ENCODE measurements around the gene TSEN34.

Gene TSEN34

DNA sequence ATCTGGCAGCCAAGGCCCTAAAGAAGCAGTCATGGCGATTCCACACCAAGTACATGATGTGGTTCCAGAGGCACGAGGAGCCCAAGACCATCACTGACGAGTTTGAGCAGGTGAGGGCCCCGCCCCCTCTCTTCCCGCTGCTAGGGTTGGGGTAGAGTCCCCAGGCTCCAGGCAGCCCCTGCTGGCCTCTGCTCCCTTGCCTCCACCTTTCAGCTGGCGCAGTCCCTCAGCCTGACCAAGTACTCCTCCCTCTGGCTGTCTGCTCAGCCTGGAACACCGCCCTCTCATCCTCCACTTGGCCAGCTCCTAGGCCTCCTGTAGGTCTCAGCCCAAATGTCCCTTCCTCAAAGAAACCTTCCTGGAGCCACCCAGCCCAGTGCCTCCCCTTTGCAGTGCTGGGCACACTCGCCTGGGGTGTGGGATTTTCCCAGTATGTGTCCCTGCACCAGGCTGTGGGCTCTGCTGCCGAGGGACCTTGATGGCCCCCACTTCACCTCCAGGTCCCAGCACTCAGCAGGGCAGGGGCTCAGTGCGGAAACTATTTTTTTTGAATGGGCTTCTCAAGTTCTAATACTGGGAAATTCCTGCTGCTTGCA lies 37.3 kb upstream of the TSEN34 start:
- no peaks in the 10 kb centered on the region for H3K27me3 ChIP-seq (replicated peaks; ENCODE audit: control insufficient read depth, insufficient read depth, low read length)
- H3K36me3 ChIP-seq (ENCODE audit: control insufficient read depth, insufficient read depth, low read length, severe bottlenecking): peaks cover 85% of the 10 kb centered on the region
- H3K4me1 ChIP-seq (ENCODE audit: control insufficient read depth, insufficient read depth, low read length): peaks cover 31% of the 10 kb centered on the region
- H3K4me3 ChIP-seq (ENCODE audit: low read length): peak overlapping the region; percentile 38
- H3K9me3 ChIP-seq (ENCODE audit: control insufficient read depth, low read length): no peaks in the 10 kb centered on the region
- no peak for DNase-seq (ENCODE audit: low read depth)
- H3K9ac ChIP-seq (ENCODE audit: low read length): peak overlapping the region; percentile 54

- no peaks in the 10 kb centered on the region for H3K9me3 ChIP-seq (ENCODE audit: control insufficient read depth, low read length)
- H3K36me3 ChIP-seq (ENCODE audit: control insufficient read depth, insufficient read depth, low read length, severe bottlenecking): peaks cover 75% of the 10 kb centered on the region
- H3K4me1 ChIP-seq (ENCODE audit: control insufficient read depth, insufficient read depth, low read length): peaks cover 33% of the 10 kb centered on the region
- no peak for DNase-seq (ENCODE audit: low read depth)
- H3K9ac ChIP-seq (ENCODE audit: low read length): no peak overlapping the region
- no peaks in the 10 kb centered on the region for H3K27me3 ChIP-seq (replicated peaks; ENCODE audit: control insufficient read depth, insufficient read depth, low read length)
- no peak overlapping the region for H3K4me3 ChIP-seq (ENCODE audit: low read length)
Measured at GRCh38 chr19:54154603-54155345, 36.3 kb upstream of the TSEN34 start.

DNA sequence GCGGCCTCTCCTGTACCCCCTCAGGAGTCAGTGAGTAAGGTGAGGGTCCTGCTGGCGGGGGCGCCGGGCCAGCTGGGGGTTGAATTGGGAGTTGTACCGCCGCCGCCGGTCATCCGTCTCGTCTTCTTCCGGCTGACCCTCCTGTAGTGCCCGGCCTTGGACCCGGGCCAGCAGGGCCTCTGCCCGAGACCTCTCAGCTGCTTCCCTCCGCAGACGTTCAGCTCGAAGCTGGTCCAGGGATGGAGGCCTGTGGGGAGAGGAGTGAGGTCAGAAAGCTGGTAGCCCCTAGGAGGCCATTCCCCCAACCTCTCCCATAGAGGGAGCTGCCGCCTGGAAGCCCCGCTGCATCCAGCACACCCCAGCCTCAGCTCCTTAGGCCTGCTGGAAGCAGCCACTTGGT lies 35.4 kb upstream of the TSEN34 start:
- Histone ChIP-seq H3K9ac (ENCODE audit: low read length) (no peak overlapping the region), H3K4me1 (ENCODE audit: control insufficient read depth, insufficient read depth, low read length) (peaks cover 39% of the 10 kb centered on the region), H3K36me3 (ENCODE audit: control insufficient read depth, insufficient read depth, low read length, severe bottlenecking) (peaks cover 70% of the 10 kb centered on the region), H3K4me3 (ENCODE audit: low read length) (no peak overlapping the region), H3K9me3 (ENCODE audit: control insufficient read depth, low read length) (no peaks in the 10 kb centered on the region), H3K27me3 (replicated peaks; ENCODE audit: control insufficient read depth, insufficient read depth, low read length) (no peaks in the 10 kb centered on the region)
- no peak for DNase-seq (ENCODE audit: low read depth)

DNA sequence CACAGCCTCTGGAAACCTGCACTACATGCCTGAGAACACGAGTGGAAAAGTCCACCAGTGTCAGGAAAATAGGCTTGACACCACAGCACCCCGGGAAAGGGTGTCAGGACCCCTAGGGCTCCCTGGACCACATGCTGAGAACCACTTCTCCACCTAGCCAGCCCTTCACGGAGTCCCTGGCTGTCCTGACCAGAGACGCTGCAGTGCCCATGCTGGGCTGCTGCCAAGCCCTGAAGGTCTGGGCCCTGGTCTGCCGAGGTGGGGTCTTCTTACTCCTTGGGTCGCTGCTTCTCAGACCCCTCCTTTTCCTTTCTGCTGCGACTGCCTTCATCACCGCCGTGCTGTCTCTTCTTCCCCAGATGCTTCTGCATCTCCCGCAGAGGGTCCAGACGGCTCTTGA lies 34.6 kb upstream of the TSEN34 start:
- H3K36me3 ChIP-seq (ENCODE audit: control insufficient read depth, insufficient read depth, low read length, severe bottlenecking): peaks cover 64% of the 10 kb centered on the region

DNA sequence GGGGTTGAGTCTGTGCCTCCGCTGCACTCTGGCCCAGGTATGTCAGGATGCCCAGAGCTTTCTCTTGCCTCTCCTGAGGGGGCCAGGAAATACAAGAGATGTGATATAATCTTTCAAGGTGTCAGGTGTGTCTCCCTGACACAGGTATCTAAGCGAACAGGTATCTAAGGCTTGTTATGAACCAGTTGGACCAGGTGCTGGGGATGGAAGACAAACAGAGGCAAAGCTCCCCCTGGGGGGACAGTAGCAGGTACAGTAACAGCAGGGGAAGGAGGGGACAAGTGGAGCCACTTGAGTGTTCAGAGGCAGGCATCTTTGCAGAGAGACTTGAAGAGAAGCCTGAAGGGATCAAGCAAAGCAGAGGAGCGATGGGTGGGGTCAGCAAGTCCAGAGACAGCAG lies 34.2 kb upstream of the TSEN34 start:
- Histone ChIP-seq H3K27me3 (replicated peaks; ENCODE audit: control insufficient read depth, insufficient read depth, low read length) (no peaks in the 10 kb centered on the region), H3K4me3 (ENCODE audit: low read length) (no peak overlapping the region), H3K36me3 (ENCODE audit: control insufficient read depth, insufficient read depth, low read length, severe bottlenecking) (peaks cover 60% of the 10 kb centered on the region), H3K9ac (ENCODE audit: low read length) (no peak overlapping the region), H3K9me3 (ENCODE audit: control insufficient read depth, low read length) (no peaks in the 10 kb centered on the region), H3K4me1 (ENCODE audit: control insufficient read depth, insufficient read depth, low read length) (peaks cover 42% of the 10 kb centered on the region)
- DNase-seq (ENCODE audit: low read depth): no peak

More for the DNA sequence above, 34.6 kb upstream of the TSEN34 start:
- H3K4me3 ChIP-seq (ENCODE audit: low read length): no peak overlapping the region
- no peak overlapping the region for H3K9ac ChIP-seq (ENCODE audit: low read length)
- H3K4me1 ChIP-seq (ENCODE audit: control insufficient read depth, insufficient read depth, low read length): peaks cover 42% of the 10 kb centered on the region
- H3K9me3 ChIP-seq (ENCODE audit: control insufficient read depth, low read length): no peaks in the 10 kb centered on the region
- H3K27me3 ChIP-seq (replicated peaks; ENCODE audit: control insufficient read depth, insufficient read depth, low read length): no peaks in the 10 kb centered on the region
- DNase-seq (ENCODE audit: low read depth): no peak

DNA sequence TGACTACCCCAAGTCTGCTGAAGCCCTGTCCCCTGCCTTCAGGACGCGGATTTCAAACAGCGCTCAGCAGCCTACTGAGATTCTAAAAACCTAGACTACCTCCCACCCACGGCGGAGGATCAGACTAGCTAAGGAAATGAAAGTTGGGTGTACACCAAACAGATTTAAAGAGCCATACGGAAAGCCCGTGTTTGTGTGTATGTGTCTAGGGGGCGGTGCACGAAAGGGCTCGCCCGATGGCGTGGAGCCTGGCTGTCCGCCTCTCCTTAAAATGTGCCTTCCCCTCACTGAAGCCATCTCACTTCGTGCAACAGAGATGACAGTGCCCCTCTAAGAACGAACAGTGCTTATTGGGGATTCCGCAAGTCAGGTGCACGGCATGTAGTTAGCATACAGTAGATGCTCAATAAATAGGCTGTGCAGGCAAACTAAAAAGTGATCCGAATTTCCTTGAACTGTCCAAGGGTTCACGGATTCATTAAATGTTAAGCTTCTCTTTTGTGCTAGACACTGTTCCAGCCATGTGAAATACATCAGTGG lies 32.2 kb upstream of the TSEN34 start:
- peak; percentile 58 for DNase-seq (ENCODE audit: low read depth)
- Histone ChIP-seq H3K4me3 (ENCODE audit: low read length) (peak overlapping the region; percentile 85), H3K9me3 (ENCODE audit: control insufficient read depth, low read length) (no peaks in the 10 kb centered on the region), H3K36me3 (ENCODE audit: control insufficient read depth, insufficient read depth, low read length, severe bottlenecking) (peaks cover 42% of the 10 kb centered on the region), H3K9ac (ENCODE audit: low read length) (peak overlapping the region; percentile 91), H3K4me1 (ENCODE audit: control insufficient read depth, insufficient read depth, low read length) (peaks cover 32% of the 10 kb centered on the region), H3K27me3 (replicated peaks; ENCODE audit: control insufficient read depth, insufficient read depth, low read length) (no peaks in the 10 kb centered on the region)

DNA sequence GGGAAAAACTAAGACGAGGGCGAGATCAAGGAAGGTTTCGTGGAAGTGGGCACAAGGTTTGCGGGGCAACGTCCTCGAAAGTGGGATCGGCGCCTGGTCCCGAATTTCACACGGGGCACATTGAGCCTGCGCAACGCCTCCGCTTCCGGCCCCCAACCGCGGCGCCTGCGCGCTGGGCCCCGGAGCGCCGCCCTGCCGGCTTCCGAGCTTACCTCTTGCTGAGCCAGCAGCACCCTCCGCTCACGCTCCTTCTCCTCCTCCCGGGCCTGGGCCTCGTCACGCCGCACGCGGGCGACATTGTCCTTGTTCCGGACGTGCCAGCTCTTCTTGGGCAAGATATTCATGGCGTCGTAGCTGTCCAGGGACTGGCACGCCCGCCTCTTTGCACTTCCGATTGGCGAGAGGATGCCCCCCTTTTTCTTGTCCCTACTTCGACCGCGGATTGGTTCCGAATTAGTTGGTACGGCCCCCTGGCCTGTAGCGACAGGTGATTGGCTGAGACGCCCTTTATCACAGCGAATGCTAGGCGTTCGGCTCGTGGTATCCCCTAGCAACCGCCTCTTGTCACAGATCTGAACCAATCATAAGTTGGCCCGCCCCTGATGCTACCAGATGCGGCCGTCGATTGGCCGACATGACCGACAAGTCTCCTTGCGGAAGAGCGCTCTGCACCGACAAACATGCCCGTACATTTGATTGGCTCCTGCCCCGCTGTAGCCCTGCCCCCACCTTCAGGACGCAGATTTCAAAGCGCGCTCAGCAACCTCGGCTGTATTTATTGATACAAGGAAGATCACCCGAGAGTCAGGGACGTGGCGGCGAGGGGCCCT lies 31.5 kb upstream of the TSEN34 start, which contains the start of gene LENG1:
TSS of gene LENG1 (minus strand) at position 370 of the 830 bp plus-strand sequence. CDS start at position 344, 26 bp downstream.
- peak within 1 kb of the TSS; percentile 91 for H3K9ac ChIP-seq (ENCODE audit: low read length)
- H3K4me3 ChIP-seq (ENCODE audit: low read length): peak within 1 kb of the TSS; percentile 85
- H3K36me3 ChIP-seq (ENCODE audit: control insufficient read depth, insufficient read depth, low read length, severe bottlenecking): peaks cover 35% of the 10 kb centered on the region
- peaks cover 6% of the 10 kb centered on the region for H3K27me3 ChIP-seq (replicated peaks; ENCODE audit: control insufficient read depth, insufficient read depth, low read length)
- peak; percentile 100 for DNase-seq (ENCODE audit: low read depth)
- peaks cover 26% of the 10 kb centered on the region for H3K4me1 ChIP-seq (ENCODE audit: control insufficient read depth, insufficient read depth, low read length)
- H3K9me3 ChIP-seq (ENCODE audit: control insufficient read depth, low read length): no peaks in the 10 kb centered on the region

- peak overlapping the region; percentile 82 for H3K9ac ChIP-seq (ENCODE audit: low read length)
- peaks cover 28% of the 10 kb centered on the region for H3K36me3 ChIP-seq (ENCODE audit: control insufficient read depth, insufficient read depth, low read length, severe bottlenecking)
- peaks cover 13% of the 10 kb centered on the region for H3K27me3 ChIP-seq (replicated peaks; ENCODE audit: control insufficient read depth, insufficient read depth, low read length)
- peak; percentile 61 for DNase-seq (ENCODE audit: low read depth)
- peaks cover 20% of the 10 kb centered on the region for H3K4me1 ChIP-seq (ENCODE audit: control insufficient read depth, insufficient read depth, low read length)
- no peaks in the 10 kb centered on the region for H3K9me3 ChIP-seq (ENCODE audit: control insufficient read depth, low read length)
- H3K4me3 ChIP-seq (ENCODE audit: low read length): peak overlapping the region; percentile 85
Measured at GRCh38 chr19:54160182-54160811, 30.8 kb upstream of the TSEN34 start.

DNA sequence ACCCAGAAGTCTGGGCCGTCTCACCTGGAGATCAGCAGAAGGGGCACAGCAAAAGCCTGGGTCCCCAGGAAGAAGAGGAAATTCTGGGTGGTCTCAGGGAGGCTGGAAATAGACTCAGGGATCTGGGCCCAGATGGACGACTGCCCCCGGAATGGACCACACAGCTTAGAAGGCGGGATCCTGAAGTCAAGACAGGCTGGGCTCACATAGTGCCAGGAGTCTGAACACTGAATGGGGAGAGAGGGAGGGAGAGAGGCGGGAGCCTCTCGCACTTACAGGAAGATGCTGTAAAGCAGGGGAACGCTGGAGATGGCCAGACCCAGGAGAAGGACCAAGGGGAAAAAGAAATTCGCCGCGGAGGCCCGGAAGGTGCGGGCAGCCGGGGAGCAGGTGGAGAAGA lies 30.3 kb upstream of the TSEN34 start:
- no peak for DNase-seq (ENCODE audit: low read depth)
- Histone ChIP-seq H3K4me3 (ENCODE audit: low read length) (peak overlapping the region; percentile 85), H3K9me3 (ENCODE audit: control insufficient read depth, low read length) (no peaks in the 10 kb centered on the region), H3K27me3 (replicated peaks; ENCODE audit: control insufficient read depth, insufficient read depth, low read length) (peaks cover 18% of the 10 kb centered on the region), H3K36me3 (ENCODE audit: control insufficient read depth, insufficient read depth, low read length, severe bottlenecking) (peaks cover 23% of the 10 kb centered on the region), H3K9ac (ENCODE audit: low read length) (peak overlapping the region; percentile 82), H3K4me1 (ENCODE audit: control insufficient read depth, insufficient read depth, low read length) (peaks cover 20% of the 10 kb centered on the region)

DNA sequence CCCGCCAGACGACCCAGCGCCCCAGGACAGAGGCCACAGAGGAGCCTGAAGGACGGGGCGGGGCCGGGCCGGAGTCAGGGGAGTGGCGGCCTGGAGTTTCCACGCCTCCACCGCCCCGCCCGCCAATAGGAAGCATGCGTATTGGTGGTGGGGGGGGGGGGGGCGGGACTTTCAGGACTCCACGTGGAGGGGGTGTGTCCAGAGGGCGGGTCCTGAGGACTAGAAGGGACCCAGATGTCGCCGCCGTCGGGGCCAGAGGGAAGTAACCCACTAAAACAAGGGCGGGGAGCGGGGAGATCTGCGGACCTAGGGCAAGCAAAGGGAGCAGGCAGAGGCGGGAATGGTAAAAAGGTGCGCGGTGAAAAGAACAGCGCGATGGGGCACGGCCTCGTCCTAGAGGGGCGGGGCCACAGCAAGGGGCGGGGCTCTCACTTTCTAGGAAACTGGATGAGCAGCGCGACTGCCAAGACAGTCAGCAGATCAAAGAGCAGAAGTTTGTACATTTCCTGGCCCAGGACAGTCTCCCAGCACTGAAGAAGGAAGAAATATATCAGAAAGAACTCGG lies 28.8 kb upstream of the TSEN34 start:
- Histone ChIP-seq H3K9ac (ENCODE audit: low read length) (no peak overlapping the region), H3K4me3 (ENCODE audit: low read length) (peak overlapping the region; percentile 71), H3K9me3 (ENCODE audit: control insufficient read depth, low read length) (no peaks in the 10 kb centered on the region), H3K36me3 (ENCODE audit: control insufficient read depth, insufficient read depth, low read length, severe bottlenecking) (peaks cover 9% of the 10 kb centered on the region), H3K27me3 (replicated peaks; ENCODE audit: control insufficient read depth, insufficient read depth, low read length) (peaks cover 18% of the 10 kb centered on the region), H3K4me1 (ENCODE audit: control insufficient read depth, insufficient read depth, low read length) (peaks cover 20% of the 10 kb centered on the region)
- DNase-seq (ENCODE audit: low read depth): peak; percentile 42

Measured in adipocyte (in vitro differentiated cells).